ENCODE data around the gene LCP2. TPM values are rescaled to one million over a fixed set of nuclear protein-coding genes. Genes with fewer than 3 reads are reported as not detected.

The LCP2 gene
- total RNA-seq, 1 experiment from 2014 or later: not detected

DNA sequence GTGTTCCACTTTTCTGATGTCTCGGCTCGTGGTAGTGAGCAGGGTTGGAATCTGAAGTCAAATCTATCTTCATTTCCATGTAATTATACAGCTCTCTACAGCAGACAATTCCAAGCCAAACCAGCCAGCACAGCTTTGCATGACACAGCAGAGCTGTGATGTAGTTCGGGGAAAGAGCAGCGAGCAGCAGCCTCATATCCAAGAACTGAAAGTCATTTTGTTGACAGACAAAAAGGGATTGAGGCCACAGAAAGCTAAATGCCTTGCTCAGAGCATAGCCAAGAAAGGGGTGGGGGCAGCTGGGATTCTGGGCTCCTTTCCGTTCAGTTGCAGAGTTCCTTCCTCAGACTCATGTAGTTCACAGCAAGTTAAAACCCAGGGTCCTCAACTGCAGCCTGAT is 32.1 kb downstream of the LCP2 start:
- TF ChIP-seq, protein P1, sequence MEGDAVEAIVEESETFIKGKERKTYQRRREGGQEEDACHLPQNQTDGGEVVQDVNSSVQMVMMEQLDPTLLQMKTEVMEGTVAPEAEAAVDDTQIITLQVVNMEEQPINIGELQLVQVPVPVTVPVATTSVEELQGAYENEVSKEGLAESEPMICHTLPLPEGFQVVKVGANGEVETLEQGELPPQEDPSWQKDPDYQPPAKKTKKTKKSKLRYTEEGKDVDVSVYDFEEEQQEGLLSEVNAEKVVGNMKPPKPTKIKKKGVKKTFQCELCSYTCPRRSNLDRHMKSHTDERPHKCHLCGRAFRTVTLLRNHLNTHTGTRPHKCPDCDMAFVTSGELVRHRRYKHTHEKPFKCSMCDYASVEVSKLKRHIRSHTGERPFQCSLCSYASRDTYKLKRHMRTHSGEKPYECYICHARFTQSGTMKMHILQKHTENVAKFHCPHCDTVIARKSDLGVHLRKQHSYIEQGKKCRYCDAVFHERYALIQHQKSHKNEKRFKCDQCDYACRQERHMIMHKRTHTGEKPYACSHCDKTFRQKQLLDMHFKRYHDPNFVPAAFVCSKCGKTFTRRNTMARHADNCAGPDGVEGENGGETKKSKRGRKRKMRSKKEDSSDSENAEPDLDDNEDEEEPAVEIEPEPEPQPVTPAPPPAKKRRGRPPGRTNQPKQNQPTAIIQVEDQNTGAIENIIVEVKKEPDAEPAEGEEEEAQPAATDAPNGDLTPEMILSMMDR (conservative IDR thresholded peaks at IDR 0.05): no peak
- TF ChIP-seq EZH2 (IDR thresholded peaks at IDR 0.05; ENCODE audit: low read depth): no peak
- Histone ChIP-seq H3K27ac (no peak overlapping the region), H3K27me3 (ENCODE audit: insufficient read depth, low read depth) (peaks cover 27% of the 10 kb centered on the region; the same call in 1 of the 2 replicates), H2AFZ (no peak overlapping the region), H3K36me3 (ENCODE audit: low read depth) (no peaks in the 10 kb centered on the region), H3K9me2 (ENCODE audit: insufficient read depth) (no peaks in the 10 kb centered on the region), H3K4me1 (replicated peaks; ENCODE audit: insufficient read depth) (no peaks in the 10 kb centered on the region), H3K9me3 (ENCODE audit: insufficient read depth, low read depth) (no peaks in the 10 kb centered on the region), H3K4me2 (no peak overlapping the region), H4K20me1 (ENCODE audit: insufficient read depth) (no peaks in the 10 kb centered on the region), H3K79me2 (ENCODE audit: low read depth) (no peaks in the 10 kb centered on the region), H3K4me3 (no peak overlapping the region), H3F3A (ENCODE audit: insufficient read depth, low read depth) (no peaks in the 10 kb centered on the region)
- DNase-seq: no peak
- CTCF ChIA-PET: interaction anchor here (0.7 kb wide), 1 partner anchor 58 kb away, joined by 3 read pairs; no protein-coding TSS in a partner anchor
- no TSS peak for BruUV-seq (replicated peaks)
- POLR2A ChIA-PET (ENCODE audit: unreplicated experiment): no interaction called here
- intact Hi-C loops (cut with micrococcal nuclease; ENCODE audit: unreplicated experiment): loop anchor here (5.0 kb wide), 2 partner anchors 157 to 163 kb away; no protein-coding TSS in a partner anchor

DNA sequence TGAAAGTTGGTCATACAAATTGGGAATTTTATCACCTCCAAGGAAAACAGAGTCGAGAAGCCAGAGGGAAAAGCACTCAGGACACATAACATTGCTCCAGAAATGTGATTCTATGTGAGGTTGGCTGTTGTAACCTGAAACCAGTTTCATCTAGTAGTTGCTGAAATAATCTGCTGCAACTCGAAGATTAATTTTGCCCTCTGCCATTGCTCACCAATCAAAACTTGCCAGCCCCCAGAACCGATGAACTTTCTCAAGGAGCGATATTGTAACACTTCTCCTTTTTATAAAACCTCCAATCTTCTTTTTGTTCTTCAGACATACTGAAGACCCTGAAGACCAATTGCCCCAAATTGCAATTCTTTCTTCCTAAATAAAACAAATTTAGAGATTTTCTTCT is 33.7 kb downstream of the LCP2 start:
- no peaks in the 10 kb centered on the region for H3K9me3 ChIP-seq (ENCODE audit: insufficient read depth, low read depth)
- no peaks in the 10 kb centered on the region for H3F3A ChIP-seq (ENCODE audit: insufficient read depth, low read depth)
- no peak overlapping the region for H2AFZ ChIP-seq
- H3K27me3 ChIP-seq (ENCODE audit: insufficient read depth, low read depth): peaks cover 32% of the 10 kb centered on the region; the same call in 1 of the 2 replicates
- no peaks in the 10 kb centered on the region for H3K9me2 ChIP-seq (ENCODE audit: insufficient read depth)
- no peaks in the 10 kb centered on the region for H3K36me3 ChIP-seq (ENCODE audit: low read depth)
- BruUV-seq (replicated peaks): no TSS peak
- POLR2A ChIA-PET (ENCODE audit: unreplicated experiment): no interaction called here
- CTCF ChIA-PET: no interaction called here
- intact Hi-C loops (cut with micrococcal nuclease; ENCODE audit: unreplicated experiment): no loop called here
- no peaks in the 10 kb centered on the region for H3K4me1 ChIP-seq (replicated peaks; ENCODE audit: insufficient read depth)
- TF ChIP-seq, protein P1 (conservative IDR thresholded peaks at IDR 0.05): no peak
- TF ChIP-seq EZH2 (IDR thresholded peaks at IDR 0.05; ENCODE audit: low read depth): no peak
- no peak overlapping the region for H3K4me2 ChIP-seq
- no peak overlapping the region for H3K27ac ChIP-seq
- H3K4me3 ChIP-seq: no peak overlapping the region
- no peaks in the 10 kb centered on the region for H3K79me2 ChIP-seq (ENCODE audit: low read depth)
- DNase-seq: no peak
- no peaks in the 10 kb centered on the region for H4K20me1 ChIP-seq (ENCODE audit: insufficient read depth)

DNA sequence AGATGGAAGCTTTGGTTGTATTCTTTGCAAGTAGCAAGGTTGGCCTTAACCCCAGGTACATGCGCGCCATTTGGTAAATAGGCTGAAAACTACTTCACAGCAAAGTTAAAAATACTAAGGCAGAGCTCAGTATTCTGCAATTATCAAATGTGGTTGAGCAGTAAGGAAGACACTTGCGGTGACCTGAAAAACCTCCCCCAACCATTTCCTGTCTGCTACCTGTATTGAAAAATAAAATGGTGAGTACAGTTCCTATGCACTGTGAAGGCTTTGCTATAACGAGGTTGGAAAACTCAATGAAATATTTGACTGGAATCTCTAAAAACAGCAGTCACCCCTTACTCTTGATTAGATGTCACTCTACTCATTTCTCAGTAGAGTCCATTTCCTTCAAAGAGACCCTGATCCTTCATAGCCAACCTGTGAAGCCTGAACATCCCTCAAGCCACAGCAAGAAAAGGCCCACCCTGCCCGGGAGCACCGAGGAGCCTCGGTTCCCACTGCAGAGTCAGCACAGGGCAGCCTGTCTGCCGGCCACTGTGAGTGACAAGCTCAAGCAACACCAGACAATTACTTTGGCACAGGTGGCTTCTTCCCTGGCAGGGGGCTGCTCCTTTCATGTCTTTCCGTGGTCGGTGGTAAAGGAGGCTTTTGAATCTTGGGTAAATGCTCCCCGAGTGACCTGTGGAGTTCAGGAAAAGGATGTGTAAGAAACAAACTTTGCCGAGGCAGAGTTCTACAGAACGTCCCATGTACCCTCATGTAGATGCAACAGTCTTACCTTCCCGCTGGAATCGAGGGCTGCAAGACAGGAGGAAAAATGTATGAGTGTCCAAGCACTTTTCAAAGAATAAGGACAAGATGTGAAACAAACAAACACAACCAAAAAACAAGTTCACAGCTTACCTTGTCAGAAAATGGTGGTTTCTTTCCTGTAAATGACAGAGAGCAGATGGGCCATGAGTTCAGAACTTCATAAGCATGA is 35.2 kb downstream of the LCP2 start:
- H3K9me2 ChIP-seq (ENCODE audit: insufficient read depth): no peaks in the 10 kb centered on the region
- H3K36me3 ChIP-seq (ENCODE audit: low read depth): no peaks in the 10 kb centered on the region
- POLR2A ChIA-PET (ENCODE audit: unreplicated experiment): no interaction called here
- no peaks in the 10 kb centered on the region for H3K4me1 ChIP-seq (replicated peaks; ENCODE audit: insufficient read depth)
- intact Hi-C loops (cut with micrococcal nuclease; ENCODE audit: unreplicated experiment): no loop called here
- CTCF ChIA-PET: no interaction called here
- H3K79me2 ChIP-seq (ENCODE audit: low read depth): no peaks in the 10 kb centered on the region
- H2AFZ ChIP-seq: no peak overlapping the region
- no peak for DNase-seq
- H3K27ac ChIP-seq: no peak overlapping the region
- no peaks in the 10 kb centered on the region for H4K20me1 ChIP-seq (ENCODE audit: insufficient read depth)
- H3F3A ChIP-seq (ENCODE audit: insufficient read depth, low read depth): no peaks in the 10 kb centered on the region
- H3K27me3 ChIP-seq (ENCODE audit: insufficient read depth, low read depth): peaks cover 28% of the 10 kb centered on the region; the same call in 1 of the 2 replicates
- H3K4me2 ChIP-seq: no peak overlapping the region
- BruUV-seq (replicated peaks): no TSS peak
- H3K9me3 ChIP-seq (ENCODE audit: insufficient read depth, low read depth): no peaks in the 10 kb centered on the region
- no peak overlapping the region for H3K4me3 ChIP-seq
- TF ChIP-seq, protein P1 (conservative IDR thresholded peaks at IDR 0.05): no peak
- TF ChIP-seq EZH2 (IDR thresholded peaks at IDR 0.05; ENCODE audit: low read depth): no peak
